NB4 (cell line): ENCODE data around the gene ZNF407.

Source experiments
- DNase-seq: peaks from one replicate; pipeline ENCODE4 v3.0.0; 2010; ENCODE audit warnings: low read depth
- H3K4me3 ChIP-seq: one replicate; pipeline ENCODE4 v1.5.1; 2011; ENCODE audit warnings: mild to moderate bottlenecking, low read depth, low read length, moderate library complexity
- MYC ChIP-seq: IDR thresholded peaks from 2 replicates; pipeline ENCODE4 v1.6.1; 2011; ENCODE audit warnings: low read depth, low read length
- POLR2A ChIP-seq: IDR thresholded peaks from 2 replicates; pipeline ENCODE4 v1.6.1; 2011; ENCODE audit warnings: mild to moderate bottlenecking; ENCODE audit not compliant: insufficient read length; ENCODE audit errors: extremely low read depth
- TF ChIP-seq, protein P1 (sequence below): IDR thresholded peaks from one replicate; pipeline ENCODE4 v1.5.1; 2012; ENCODE audit warnings: low read depth, low read length
- TF ChIP-seq, protein P2 (sequence below): IDR thresholded peaks from 2 replicates; pipeline ENCODE4 v1.6.1; 2011; ENCODE audit warnings: low read depth, low read length

ZNF407 gene

DNA sequence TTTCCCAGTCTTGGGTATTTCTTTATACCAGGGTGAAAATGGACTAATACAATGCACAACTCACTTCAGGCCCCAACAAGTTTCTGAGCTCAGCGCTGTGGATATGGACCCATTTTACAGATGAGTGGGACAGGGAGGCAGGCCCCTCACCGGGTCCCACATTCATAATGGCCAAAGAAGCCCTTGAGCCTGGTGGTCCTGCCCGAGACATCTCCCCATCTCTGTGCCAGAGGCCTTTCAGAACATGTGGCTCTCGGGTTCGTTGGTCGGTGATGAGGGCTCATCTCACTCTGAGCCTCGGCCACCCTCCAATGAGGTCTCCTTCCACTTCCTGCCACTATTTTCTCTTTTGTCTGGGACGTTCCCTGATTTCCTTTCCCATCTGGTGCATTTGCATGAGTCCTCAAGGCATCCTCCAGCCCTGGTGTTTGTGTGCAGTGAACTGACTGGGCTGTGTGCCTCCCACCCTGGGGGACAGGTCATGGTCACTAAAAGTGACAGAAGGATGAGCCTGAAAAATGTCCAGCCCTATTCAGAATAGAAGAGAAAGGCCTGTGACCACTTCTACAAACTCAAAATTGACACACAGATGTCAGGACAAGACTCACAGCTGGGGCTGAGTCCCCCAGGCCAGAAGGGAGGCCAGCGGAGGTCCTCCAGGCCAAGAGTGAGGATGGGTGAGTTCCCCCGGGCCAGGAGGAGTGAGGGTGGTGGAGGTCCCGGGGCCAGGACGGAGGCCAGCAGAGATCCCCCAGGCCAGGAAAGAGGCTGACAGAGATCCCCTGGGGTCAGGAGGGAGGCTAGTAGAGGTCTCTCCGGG is 476.7 kb downstream of the ZNF407 start:
- no peak overlapping the region for H3K4me3 ChIP-seq
- TF ChIP-seq, protein P1, sequence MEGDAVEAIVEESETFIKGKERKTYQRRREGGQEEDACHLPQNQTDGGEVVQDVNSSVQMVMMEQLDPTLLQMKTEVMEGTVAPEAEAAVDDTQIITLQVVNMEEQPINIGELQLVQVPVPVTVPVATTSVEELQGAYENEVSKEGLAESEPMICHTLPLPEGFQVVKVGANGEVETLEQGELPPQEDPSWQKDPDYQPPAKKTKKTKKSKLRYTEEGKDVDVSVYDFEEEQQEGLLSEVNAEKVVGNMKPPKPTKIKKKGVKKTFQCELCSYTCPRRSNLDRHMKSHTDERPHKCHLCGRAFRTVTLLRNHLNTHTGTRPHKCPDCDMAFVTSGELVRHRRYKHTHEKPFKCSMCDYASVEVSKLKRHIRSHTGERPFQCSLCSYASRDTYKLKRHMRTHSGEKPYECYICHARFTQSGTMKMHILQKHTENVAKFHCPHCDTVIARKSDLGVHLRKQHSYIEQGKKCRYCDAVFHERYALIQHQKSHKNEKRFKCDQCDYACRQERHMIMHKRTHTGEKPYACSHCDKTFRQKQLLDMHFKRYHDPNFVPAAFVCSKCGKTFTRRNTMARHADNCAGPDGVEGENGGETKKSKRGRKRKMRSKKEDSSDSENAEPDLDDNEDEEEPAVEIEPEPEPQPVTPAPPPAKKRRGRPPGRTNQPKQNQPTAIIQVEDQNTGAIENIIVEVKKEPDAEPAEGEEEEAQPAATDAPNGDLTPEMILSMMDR = no peak
- no peak for TF ChIP-seq MYC
- no peak for TF ChIP-seq POLR2A
- DNase-seq = no peak

DNA sequence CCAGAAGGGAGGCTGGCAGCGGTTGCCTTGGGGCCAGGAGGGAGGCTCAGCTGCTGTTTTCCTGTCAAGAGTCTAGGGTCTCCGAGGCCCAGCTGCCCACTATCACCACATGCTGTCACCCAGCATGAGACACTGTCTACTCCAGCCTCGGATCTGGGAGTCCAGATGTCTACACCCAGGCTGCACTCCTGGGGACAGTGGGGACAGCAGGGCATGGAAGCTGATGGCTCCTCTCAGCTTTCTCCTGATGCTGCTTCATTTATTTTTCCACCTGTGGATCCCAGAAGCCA is 477.3 kb downstream of the ZNF407 start:
- DNase-seq = no peak
- TF ChIP-seq, protein P2, sequence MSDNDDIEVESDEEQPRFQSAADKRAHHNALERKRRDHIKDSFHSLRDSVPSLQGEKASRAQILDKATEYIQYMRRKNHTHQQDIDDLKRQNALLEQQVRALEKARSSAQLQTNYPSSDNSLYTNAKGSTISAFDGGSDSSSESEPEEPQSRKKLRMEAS = no peak
- TF ChIP-seq, protein P1 = no peak
- TF ChIP-seq MYC (no peak), POLR2A (no peak)
- H3K4me3 ChIP-seq = no peak overlapping the region

DNA sequence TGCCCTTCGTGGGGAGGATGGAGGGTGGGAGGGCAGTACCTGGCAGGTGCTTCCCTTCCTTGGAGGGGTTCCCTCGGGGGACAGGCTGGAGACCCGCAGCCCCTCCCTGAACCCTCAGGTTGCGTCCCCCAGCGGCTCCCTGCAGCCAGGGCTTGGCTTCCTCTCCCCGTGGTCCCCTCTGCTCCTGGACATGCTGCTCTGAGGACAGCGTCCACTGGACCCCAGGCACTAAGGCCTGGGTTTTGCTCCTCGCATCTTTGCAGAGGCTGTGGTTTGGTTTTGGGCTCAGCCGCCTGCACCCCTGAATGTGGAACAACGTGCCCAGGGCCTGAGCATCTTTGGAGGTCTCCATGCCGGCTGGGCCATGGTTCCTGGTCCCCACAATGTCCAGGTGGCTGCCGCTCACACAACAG is 477.8 kb downstream of the ZNF407 start:
- no peak overlapping the region for H3K4me3 ChIP-seq
- no peak for DNase-seq
- TF ChIP-seq MYC = no peak
- TF ChIP-seq, protein P2 = no peak
- no peak for TF ChIP-seq POLR2A
- TF ChIP-seq, protein P1 = no peak

DNA sequence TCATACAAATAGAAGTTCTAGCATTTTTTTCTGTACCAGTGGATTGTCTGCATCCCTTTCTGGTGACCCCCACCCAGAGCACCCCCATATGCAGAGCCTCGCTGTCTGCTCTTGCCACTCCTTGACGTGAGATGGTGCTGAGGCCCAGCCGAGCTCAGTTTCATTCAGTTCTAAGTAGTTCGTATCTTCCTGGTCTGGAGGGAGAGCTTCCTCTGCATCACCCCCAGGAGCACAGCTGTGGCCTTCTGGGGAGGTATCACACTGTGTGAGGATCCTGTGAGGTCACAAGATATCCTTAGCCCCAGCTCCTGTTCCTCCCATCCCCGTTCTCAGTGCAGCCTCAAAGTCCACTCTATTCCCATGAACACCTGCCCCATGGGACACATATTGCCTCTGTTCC is 478.6 kb downstream of the ZNF407 start:
- TF ChIP-seq MYC (no peak), POLR2A (no peak)
- TF ChIP-seq, protein P1 = no peak
- TF ChIP-seq, protein P2 = no peak
- no peak overlapping the region for H3K4me3 ChIP-seq
- DNase-seq = no peak

DNA sequence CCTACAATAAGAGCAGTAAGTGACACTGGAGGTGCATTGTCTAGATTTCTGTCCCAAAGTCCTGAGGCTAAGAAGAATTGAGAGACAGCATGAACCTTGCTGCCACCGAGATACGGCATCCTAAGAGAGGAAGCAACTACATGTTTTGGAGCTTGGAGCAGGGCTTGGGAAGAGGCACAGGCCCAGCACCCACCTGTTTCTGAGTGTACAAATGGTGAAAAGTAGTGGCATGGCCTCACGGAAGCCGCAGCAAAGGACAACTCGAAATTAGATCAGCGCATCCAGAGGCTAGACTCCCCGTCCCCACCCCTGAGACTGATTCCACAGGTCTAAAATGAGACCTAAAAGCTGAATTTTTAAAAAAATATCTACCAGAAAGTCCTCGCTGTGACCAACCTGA is 483.8 kb downstream of the ZNF407 start:
- TF ChIP-seq POLR2A (no peak), MYC (no peak)
- TF ChIP-seq, protein P2 = no peak
- TF ChIP-seq, protein P1 = no peak
- H3K4me3 ChIP-seq = no peak overlapping the region
- DNase-seq = no peak

DNA sequence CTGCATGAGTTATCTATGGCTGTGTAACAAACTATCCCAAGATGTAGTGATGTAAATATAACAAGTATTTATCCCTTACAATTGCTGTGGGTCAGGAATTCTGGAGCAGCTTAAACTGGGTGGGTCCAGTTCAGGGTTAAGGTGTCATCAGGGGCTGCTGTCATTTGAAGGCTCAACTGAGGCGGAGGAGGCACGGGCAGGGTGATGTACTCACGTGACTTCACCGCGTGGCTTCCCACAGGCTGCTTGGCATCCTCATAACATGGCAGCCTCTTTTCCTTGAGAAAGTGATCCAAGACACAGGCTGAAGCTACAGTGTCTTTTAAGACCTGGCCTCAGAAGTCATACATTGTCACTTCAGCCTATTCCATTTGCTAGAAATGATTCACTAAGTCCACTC is 485.5 kb downstream of the ZNF407 start:
- DNase-seq = no peak
- no peak overlapping the region for H3K4me3 ChIP-seq
- TF ChIP-seq, protein P1 = no peak
- TF ChIP-seq, protein P2 = no peak
- TF ChIP-seq POLR2A (no peak), MYC (no peak)
